GM12872 (cell line): ENCODE results near the gene SLC10A1.

Experiments
- TF ChIP-seq, protein P1 (sequence below): IDR thresholded peaks from 3 replicates; pipeline ENCODE4 v1.5.1; 2011; ENCODE audit warnings: low read depth, mild to moderate bottlenecking, low read length, moderate library complexity; ENCODE audit not compliant: insufficient read depth

Gene SLC10A1

DNA sequence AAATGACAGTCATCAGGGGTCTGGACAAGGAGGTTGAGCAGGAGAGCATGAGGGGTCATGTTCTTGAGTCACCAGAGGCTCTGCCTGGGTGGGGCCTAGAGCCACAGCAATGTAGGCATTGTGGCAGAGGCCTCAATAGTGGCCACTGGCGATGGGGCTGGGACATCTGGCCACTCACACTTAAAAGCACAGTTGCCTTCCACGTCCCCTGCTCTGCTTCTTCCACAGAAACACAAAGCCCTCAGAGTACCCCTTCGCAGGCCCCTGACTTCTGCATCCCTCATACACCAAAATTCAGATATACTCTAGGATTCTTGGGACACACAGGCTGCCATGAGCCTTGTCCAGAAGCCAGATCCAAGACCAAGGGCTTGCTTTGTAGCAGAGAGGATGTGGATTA lies 2.2 kb downstream of the SLC10A1 start:
- TF ChIP-seq, protein P1, sequence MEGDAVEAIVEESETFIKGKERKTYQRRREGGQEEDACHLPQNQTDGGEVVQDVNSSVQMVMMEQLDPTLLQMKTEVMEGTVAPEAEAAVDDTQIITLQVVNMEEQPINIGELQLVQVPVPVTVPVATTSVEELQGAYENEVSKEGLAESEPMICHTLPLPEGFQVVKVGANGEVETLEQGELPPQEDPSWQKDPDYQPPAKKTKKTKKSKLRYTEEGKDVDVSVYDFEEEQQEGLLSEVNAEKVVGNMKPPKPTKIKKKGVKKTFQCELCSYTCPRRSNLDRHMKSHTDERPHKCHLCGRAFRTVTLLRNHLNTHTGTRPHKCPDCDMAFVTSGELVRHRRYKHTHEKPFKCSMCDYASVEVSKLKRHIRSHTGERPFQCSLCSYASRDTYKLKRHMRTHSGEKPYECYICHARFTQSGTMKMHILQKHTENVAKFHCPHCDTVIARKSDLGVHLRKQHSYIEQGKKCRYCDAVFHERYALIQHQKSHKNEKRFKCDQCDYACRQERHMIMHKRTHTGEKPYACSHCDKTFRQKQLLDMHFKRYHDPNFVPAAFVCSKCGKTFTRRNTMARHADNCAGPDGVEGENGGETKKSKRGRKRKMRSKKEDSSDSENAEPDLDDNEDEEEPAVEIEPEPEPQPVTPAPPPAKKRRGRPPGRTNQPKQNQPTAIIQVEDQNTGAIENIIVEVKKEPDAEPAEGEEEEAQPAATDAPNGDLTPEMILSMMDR: no peak

DNA sequence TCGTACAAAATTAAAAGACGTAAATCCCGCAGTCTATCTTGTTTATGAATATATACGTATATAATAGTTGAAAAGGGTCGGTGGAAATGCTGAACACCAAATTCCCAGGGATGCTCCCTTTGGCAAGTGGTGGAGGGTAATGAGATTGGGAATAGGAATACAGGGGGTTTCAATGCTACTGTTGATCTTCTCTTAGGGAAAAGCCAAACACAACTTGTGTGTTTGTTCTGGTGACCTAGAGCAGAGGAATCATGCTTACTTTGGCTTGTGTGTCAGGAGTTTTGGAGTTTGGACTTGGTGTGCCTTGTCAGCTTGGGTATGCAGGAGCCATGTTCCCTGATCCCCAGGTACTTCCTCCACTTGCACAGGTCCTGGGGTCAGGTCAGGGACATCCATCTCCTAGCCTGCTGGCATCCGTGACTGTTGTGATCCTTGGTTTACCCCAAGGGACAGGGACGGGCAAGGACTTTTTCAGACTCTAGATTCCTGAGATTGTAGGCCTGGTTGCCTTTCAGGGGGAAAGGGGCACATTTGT lies 4.1 kb downstream of the SLC10A1 start:
- TF ChIP-seq, protein P1: no peak

DNA sequence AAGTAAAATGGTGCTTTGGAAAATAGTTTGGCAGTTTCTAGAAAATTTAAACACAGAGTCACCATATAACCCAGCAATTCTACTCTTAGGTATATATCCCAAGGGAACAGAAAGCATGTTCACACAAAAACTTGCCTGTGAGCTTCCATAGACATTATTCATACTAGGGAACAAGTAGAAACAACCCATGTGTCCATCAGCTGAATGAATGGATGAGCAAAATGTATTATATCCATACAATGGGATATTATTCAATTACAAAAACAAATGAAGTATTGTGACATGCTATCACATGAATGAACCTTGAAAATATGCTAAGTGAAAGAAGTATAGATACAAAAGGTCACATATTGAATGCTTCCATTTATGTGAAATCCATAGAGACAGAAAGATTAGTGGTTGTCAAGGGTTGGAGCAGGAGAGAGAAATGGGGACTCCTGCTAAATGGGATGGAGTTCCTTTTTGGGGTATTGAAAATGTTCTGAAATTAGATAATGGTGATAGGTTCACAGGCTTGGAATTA lies 7.9 kb downstream of the SLC10A1 start:
- TF ChIP-seq, protein P1: no peak

DNA sequence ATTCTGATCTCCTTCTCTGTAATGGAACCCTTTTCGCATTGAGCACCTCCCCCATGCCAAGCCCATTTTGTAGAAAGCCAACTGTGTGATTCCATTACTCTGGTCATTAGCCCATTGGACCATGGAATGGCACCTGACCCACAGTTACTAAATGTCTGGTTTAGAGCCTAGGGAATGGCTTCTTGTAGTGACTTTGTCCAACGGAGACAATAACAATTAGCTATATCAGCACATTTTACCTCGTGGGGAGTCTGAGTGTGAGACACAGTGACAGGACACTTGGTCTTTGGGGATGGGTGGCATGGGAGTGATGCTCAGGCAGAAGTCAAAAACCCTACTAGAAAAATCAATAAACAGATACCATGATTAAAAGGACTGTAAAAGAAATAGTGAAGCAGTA lies 10.4 kb downstream of the SLC10A1 start:
- TF ChIP-seq, protein P1: no peak

DNA sequence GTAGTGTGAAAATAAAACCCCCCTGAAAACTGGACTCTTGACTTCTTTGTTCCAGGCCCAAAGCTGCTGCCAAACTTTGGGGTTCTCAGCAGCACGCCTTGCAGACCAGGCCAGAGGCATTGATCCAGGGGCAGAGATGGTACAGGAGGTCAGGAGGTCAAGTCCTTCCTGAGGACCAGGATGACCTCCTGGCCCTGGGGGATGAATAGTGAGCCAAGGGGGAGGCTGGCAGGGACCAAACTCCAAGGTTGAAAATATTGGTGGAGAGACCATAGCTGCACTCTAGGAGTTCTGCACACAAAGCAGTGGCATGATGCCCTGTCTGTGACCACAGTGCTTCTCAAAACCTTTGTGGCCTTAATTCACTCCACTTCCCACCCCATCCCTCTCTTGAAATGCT lies 12.1 kb downstream of the SLC10A1 start:
- TF ChIP-seq, protein P1: no peak

DNA sequence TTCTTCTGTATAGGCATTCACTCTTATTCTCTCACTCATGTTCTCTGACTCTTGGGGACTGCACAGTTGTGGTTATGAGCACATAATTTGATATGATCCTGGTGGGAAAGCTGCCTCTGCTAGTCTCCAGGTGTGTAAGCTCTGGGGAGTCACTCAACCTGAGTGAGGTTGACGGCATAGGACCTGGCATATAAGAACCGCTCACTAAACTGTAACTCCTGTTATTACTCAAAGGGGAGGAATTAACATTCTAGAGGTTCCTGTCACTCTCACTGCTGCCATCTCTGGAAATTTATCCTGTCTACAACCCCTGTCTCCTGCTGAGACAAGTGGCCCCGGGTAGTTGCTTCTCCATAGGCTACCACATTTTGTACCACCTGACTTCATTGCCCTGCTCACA lies 16.1 kb downstream of the SLC10A1 start:
- TF ChIP-seq, protein P1: no peak

DNA sequence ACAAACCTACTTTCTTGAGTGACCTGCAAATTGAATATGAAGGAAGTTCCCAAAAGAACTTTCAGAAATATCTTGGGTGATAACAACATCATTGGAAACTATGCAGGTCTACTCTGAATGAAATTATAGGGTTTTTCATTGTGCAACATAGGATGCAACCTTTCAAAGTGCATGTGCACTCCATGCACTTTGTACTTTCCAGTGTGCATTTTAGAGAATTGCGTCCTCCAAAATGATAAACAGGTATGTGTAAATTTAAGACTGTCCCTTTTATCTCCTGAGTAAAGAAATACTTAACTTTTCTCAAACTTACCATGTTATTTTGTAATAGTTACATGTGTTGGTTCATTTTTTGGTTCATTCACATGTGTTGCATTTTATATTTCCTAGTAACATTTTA lies 16.9 kb downstream of the SLC10A1 start:
- TF ChIP-seq, protein P1: no peak
